ENCODE measurements around the gene AAMP.

GRCh38 chr2:218229239-218229638, 40.7 kb downstream of the AAMP start:
- TF ChIP-seq CTCF (conservative IDR thresholded peaks at IDR 0.05) (no peak), EZH2 (IDR thresholded peaks at IDR 0.05; ENCODE audit: low read depth) (no peak)

Data from PC-9 (cell line).